GM18907 (cell line): ENCODE data around the gene HRAS.

Source experiments
- ATAC-seq: cut with Tn5 transposase; IDR thresholded peaks from one replicate; pipeline ENCODE4 v1.9.1; 2021; ENCODE audit warnings: mild to moderate bottlenecking, moderate library complexity; ENCODE audit not compliant: unreplicated experiment

HRAS gene

DNA sequence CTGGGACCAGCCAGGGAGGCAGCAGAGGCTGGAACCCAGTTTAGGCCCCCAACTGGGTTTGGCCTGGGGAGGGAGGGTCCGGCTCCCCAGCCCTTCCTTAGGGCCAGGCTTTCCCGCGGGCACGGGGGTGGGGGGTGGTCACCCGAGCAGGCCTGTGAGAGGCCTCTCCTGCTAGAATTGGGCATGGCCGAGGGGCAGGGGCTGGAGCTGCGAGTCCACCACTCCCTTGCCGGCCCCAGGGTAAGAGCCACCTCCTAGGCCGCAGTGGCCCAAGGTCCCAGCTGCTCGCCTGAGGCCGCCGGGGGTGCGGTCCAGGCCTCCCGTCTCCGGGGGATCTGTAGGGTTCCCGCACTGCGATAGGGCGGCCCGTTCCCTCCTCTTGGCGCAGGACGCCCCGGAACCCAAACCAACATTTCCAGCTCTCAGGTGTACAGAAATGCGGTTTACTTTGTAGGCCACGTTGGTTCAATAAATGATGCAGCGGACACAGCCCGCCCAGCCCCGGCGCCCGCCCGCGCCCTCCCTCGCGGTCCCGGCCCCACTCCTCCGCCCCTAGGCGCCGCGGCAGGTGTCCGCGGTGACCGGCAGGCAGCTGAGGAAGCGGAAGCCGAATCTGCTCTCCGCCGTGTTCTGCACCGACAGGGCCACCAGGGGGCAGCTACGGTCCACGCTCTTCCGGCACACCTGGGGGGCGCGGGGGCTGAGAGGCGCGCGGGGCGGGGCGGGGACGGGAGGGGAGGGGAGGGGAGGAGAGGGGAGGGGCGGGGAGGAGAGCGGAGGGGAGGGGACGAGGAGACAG is 19.3 kb upstream of the HRAS start:
- no peak for ATAC-seq

DNA sequence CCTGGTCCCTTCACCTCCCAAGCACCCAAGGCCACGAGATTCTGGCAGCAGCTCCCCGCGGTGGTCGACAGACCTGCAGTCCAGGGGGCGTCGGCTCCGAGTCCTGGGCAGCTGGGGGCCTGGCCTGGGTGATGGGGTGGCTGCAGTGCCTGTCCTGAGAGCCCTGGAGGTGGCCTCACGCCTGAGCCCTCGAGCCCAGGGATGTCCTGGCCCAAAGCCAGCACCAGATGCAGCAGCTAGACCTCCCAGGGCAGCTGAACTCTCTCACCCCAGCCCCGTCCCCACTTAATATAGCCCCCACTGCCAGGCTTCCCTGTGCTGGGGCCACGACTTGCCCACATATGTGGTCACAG is 18.6 kb upstream of the HRAS start:
- no peak for ATAC-seq

GRCh38 chr11:553083-553987 is 18.0 kb upstream of the HRAS start:
- no peak for ATAC-seq

DNA sequence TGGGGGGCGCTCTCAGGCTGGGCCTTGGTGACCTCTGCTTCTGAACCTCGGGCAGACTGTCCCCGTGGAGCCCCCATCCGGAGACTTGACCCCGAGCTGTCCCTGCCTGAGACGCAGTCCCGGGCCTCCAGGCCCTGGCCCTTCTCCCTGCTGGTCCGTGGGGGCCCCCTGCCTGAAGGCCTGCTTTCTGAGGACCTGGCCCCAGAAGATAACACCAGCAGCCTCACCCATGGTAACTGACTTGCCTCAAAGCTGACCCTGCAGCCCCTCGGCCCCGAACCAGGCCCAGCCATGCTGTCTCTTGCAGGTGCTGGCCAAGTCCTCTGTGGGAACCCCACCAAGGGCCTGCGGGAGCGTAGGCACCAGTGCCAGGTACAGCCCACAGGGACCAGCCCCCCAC is 16.2 kb upstream of the HRAS start:
- no peak for ATAC-seq

- no peak for ATAC-seq
Measured at GRCh38 chr11:551131-551530, 15.8 kb upstream of the HRAS start.

DNA sequence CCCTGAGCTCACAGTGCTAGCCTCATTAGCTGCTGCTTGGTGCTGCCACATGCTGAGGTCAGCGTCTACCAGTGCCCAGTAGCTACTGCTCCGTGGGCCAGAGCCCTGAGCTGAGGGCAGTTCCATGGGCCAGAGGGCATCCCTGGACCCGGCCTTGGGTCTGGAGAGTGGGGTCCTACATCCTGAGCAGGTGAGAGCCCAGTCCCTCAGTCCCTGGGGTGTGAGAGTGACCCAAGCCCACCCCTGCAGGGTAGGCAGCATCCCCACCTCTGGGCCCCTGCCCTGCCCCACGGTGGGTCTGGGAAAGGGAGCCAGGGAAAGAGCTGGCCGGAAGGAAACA is 15.3 kb upstream of the HRAS start:
- no peak for ATAC-seq

DNA sequence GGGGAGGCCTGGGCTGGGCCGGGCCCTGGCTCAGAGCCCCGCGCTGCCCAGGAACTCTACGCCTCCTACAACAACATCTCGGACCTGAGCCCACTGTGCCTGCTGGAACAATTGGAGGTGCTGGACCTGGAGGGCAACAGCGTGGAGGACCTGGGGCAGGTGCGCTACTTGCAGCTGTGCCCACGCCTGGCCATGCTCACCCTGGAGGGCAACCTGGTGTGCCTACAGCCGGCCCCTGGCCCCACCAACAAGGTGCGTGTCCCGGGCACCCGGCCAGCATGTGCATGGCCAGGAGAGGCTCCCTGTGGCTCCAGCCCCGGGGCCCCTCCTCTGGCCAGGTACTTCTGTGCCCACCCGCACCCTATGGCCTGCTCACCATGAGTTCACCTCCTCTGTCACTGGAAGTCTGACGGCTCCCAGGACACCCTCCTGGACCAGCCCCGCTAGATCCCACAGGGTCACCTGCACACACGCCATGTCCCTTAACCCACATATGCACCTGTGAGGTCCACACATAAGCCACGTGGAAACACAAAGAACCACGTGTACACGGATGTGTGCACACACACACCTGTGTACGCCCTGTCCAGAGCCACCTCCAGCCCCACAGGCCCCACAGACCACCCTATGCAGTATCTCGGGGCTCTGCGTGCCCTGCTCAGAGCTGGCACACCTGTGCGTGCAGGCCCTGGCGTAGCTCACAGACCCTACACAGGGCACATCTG is 14.8 kb upstream of the HRAS start:
- no peak for ATAC-seq

GRCh38 chr11:548700-549603 is 13.6 kb upstream of the HRAS start:
- no peak for ATAC-seq

- ATAC-seq = no peak
Measured at GRCh38 chr11:545171-545570, 9.8 kb upstream of the HRAS start.

DNA sequence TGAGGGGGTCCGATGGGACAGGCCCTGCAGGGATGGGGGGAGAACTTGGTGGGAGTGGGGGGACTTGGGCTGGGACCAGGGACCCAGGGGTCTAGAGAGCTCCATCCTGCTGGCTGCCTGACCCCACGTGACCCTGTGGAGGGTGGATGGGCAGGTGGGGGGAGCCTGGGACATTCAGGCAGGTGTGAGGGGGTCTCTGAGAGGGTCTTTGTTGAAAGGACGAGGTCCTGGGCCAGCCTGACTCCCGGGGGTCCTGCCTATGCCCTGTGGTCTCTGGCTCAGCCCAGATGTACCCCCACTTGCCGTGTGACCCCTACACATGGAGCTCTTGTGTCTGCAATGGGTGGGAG is 9.4 kb upstream of the HRAS start:
- no peak for ATAC-seq

DNA sequence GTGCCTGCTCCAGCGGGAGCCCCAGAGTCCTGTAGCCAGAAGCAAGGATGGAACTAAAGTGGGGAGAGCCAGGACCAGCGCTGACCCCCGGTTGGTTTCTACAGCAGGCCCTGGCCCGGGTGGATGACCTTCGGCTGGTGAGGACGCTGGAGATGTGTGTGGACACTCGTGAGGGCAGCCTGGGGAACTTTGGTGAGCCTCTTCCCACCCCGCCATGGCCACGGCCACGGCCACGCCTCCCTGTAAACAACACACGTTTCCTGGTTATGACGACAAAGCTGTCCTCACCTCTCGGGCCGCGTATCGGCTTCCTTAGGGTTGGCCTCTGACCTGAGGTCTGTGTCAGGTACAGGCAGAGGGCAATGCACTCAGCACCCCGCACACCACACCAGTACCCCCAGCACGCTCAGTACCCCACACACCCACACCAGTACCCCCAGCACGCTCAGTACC is 6.1 kb upstream of the HRAS start:
- ATAC-seq = no peak

GRCh38 chr11:540583-541432 is 5.4 kb upstream of the HRAS start:
- no peak for ATAC-seq

DNA sequence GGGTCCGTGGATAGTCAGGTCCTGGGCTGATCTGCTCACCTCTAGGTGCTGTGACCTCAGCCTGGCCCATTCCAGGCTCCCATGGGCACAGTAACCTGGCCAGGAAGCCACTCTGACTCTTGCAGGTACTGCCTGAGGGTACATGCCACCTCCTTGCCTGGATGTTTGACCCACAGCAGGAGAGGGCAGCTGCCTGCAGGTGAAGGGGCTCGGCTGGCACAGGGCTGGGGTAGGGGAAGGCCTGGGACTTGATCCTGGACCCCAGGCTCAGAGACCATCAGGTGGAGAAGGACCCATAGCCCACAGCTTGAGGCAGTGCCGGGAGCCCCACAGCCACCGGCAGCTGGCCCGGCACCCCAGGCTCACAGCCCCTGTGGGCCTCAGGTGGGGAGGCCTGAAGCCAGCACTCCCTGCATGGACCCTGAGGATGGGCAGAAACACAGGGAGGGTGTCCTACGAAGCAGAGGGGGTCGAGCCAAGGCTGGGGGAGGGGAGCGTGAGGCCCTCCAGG is 4.7 kb upstream of the HRAS start:
- ATAC-seq = no peak

- no peak for ATAC-seq
Measured at GRCh38 chr11:538431-539051, 3.2 kb upstream of the HRAS start.

DNA sequence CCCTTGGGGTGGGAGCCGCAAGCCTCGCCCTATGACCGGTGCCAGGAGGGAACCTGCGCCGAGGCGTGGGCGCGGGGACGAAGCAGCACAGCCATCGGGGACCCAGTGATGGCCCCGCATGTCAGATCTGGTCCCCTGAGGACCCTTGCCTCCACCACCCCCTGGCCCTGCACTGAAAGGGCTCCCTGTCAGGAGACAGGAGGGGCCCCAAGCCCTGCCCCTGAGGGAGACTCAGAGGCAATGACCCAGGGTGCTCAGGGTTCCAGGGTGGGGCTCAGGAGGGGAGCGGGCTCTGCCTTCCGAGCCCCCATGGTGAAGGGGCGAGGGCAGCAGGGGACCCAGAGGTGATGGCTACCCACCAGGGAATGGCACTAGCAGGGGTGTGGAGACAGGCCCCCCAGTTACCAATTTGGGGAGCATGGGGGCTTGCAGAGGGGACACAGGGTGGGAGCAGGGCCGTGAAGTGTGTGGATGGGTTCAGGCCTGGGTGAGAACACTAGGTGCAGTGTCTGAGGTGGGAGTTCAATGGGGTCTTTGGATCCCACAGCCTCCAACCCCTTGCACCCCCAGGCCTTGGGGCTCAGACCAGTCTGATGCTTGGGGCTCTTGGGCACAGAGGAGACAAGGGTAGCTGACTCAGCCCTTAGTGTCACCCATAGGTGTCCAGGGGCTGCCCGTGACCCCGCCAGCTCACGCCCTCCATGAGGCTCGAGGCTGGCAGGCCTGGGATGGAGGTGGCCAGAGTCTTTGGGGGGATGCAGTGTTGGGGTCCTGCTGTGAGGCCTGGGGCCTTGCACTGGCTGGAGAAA is 2.5 kb upstream of the HRAS start:
- ATAC-seq = no peak

- ATAC-seq = peak; percentile 54
Measured at GRCh38 chr11:536841-537621, 1.7 kb upstream of the HRAS start, which contains the start of gene LRRC56. LRRC56 (plus strand) TSS chr11:537527; CDS start chr11:540685, 3,158 bp downstream.

DNA sequence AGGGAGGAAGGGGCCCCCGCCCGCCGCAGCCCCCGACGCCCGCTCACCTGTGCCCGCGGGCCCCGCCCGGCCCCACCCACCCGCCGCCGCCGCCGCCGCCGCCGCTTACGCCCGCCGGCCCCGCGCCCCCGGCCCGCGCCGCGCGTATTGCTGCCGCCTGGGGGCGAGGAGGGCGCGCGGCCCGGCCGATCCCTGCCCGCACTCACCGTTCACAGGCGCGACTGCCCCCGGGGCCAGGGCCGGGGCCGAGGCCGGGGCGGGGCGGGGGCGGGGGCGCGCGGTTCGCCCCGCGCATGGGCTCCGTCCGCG is 212 bp downstream of the HRAS start:
- ATAC-seq = no peak
